Skin epidermis (tissue), 12 donors: ENCODE results near the gene GMNC.
"Not testable (repeated sequence)": the region's sequence is repeated elsewhere in the genome, so short reads cannot be mapped to it uniquely, and the experiment has no call there.

ENCODE experiments used
- H3K27ac ChIP-seq, 21 experiments: fragments of 200-600 bp; sonication (generic) in 11 of 21; one replicate each; pipeline ENCODE4 v1.5.0; 2020; ENCODE audit warnings: mild to moderate bottlenecking in 3 of 21, inconsistent platforms in 2 of 21, moderate library complexity in 2 of 21
- H3K4me3 ChIP-seq, 7 experiments: fragments of 200-600 bp; sonication (generic) in 2 of 7; one replicate each; pipeline ENCODE4 v1.5.0; 2020; ENCODE audit warnings: inconsistent platforms in 2 of 7, mild to moderate bottlenecking in 2 of 7, moderate library complexity in 1 of 7

Gene GMNC, protein sequence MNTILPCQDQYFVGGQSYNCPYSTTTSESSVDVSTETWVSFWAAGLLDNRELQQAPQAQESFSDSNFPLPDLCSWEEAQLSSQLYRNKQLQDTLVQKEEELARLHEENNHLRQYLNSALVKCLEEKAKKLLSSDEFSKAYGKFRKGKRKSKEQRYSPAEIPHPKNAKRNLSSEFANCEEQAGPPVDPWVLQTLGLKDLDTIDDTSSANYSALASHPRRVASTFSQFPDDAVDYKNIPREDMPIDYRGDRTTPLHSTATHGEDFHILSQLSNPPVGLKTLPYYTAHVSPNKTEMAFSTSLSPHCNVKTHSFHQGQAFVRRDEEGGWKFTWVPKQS

DNA sequence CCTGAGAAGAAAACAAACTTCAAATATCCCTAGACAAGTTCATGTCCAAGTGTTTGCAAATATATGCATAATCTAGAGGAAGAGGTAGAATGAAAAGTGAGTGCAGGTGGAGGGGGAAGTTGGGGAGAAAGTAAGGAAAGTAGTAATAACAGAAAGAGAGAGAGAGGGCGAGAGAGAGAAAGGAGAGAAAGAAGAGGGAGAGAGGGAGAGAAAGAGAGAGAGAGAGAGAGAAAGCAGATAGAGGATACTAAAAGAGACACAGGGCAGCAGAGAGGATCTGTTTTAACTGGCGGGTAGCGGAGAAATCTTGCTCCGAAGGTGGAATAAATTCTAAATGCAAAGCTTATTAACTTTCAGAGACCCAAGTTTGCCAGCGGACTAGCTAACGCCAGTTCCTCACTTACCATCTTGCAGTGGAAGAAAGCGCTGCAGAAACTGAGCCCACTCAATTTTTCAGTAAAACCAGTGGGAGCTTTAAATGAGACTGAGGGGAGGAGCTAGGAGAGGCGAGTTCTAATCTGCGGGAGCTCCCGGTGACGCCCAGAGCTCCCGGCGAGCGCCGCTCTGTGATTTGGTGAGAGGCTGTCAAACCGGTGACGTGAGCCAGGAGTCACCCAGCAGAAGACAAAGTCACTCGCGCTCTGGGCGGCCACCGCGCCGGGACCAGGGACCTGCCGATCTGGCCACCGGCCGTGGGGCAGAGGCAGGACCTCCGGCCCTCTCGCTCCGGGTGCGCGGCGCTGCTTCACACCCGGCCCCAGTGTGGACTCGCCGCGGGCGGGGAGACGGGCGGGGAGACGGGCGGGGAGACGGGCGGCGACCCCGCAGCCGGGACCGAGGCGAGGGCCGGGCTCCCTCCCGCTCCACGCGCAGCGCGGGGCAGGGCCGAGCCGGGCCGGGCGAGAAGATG lies at the start of gene GMNC:
Gene GMNC, minus strand, starts transcription at position 486 of the 910 bp plus-strand sequence. Its CDS starts 79 bp downstream, at position 407.
- peak within 1 kb of the TSS; percentile 29 to 59 (median 41) for H3K4me3 ChIP-seq
- H3K27ac ChIP-seq, result peak within 1 kb of the TSS in 6 of 21 experiments; percentile 32 to 80 (median 70)

DNA sequence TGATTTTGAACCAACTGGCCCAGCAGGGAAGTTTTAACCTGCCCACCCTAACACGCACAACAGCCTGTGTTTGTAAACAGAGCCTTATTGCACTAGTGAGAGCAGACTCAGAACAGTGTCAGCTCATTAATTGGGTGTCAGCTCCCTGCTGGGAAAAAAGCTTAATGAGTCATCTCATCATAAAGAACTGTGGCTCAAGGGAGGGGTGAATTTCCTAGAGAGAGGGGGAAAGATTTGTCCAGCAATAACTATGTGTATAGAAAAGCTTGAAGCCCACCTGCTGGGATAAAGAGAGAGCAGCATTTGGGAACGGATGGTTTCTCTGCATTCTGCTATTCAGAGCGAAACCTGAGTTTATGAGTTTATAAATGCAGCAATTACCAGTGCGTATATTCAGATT lies 48.9 kb upstream of the GMNC start:
- H3K4me3 ChIP-seq, result no peak overlapping the region
- H3K27ac ChIP-seq, result no peak overlapping the region

DNA sequence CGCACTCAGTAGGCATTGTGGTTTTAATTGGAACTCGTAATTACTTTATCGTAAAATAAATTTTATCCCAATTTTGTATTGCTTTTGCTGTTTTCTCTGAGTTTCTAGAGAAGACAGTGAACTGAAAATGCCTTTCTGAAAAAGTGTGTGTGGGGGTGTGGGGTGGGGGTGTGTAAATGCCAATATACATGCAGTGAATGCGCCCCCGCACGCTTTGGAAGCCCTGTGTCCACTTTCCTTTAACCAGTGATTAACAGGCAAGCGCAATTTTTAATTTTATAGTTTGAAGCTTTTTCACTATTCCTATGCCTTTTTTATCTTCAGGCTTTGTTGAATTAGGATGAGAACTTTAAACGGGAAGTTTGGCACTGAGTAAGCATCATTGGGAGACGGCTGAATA lies 47.4 kb upstream of the GMNC start:
- H3K4me3 ChIP-seq, result no peak overlapping the region

DNA sequence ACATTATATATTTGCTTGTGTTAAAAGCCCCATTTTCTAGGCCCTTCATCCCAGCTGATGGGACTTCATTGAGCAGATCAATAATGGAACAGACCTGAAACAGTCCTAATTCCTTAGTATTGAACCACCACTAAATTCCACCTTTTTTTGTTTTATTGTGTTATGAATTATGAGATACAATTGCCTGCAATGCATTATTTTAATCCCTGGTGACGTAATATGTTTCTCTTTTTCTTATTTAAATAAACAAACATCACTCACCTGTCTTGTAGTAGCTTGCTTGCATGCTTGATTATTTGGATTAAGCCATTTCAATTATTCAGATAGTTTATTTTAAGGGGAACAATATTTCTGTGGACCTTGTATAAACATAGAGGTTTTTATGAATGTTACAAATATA lies 40.7 kb upstream of the GMNC start:
- no peak overlapping the region for H3K4me3 ChIP-seq
- no peak overlapping the region for H3K27ac ChIP-seq

More for the DNA sequence above, 47.4 kb upstream of the GMNC start:
- no peak overlapping the region for H3K27ac ChIP-seq

DNA sequence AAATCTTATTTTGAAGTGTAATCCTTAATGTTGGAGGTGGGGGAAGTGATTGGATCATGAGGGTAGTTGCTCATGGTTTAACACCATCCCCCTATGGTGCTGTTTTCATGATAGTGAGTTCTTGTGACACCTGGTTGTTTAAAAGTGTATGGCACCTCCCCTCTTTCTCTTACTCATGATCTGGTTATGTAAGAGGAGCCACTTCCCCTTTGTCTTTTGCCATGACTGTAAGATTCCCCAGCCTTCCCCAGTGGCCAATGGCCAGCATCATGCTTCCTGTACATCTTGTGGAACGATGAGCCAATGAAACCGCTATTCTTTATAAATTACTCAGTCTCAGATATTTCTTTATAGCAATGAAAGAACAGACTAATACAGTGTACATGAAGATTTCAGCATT lies 39.8 kb upstream of the GMNC start:
- no peak overlapping the region for H3K27ac ChIP-seq
- H3K4me3 ChIP-seq, result no peak overlapping the region

DNA sequence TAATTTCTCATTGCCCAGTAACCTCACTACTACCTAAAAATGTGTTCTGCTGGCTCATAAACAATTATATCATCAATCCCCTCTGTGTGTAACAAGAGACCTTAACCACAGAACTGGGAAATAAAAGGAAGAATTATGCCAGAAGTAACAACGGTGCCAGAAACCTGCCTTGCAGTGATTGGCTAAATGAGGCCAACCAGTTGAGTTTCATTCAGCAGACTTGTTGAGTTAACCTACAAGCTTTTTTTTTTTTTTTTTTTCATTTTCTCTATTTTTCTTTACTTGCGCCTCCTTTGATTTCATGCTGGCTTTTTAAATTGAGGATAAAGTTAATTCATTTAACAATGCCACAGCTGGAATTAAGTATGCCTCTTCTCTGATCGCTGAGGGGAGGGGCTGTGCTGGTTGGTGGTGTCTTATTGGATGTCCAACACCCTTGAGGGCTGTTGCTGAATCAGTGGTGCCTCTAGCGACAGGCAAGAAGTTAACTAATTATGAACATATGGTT lies 30.0 kb upstream of the GMNC start:
- H3K27ac ChIP-seq, result no peak overlapping the region
- no peak overlapping the region for H3K4me3 ChIP-seq

DNA sequence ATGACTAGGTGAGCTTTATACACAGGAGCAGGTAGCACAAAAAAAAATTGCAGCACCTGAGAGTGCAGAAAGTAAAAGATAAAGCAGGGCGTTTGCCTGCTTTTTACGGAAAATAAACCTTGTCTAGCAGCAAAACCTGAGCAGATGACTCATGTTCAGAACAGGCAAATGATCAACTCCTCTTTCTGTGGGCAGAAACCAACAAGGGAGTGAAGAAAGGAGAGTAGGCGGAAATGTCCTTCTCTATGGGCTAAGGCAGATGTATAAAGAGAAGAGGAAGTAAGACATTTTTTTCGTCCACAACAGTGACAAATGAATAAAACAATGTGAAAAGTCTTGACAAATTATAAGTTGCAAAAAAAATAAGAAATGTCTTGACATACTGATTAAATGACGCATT lies 24.5 kb upstream of the GMNC start:
- no peak overlapping the region for H3K27ac ChIP-seq
- H3K4me3 ChIP-seq, result no peak overlapping the region

DNA sequence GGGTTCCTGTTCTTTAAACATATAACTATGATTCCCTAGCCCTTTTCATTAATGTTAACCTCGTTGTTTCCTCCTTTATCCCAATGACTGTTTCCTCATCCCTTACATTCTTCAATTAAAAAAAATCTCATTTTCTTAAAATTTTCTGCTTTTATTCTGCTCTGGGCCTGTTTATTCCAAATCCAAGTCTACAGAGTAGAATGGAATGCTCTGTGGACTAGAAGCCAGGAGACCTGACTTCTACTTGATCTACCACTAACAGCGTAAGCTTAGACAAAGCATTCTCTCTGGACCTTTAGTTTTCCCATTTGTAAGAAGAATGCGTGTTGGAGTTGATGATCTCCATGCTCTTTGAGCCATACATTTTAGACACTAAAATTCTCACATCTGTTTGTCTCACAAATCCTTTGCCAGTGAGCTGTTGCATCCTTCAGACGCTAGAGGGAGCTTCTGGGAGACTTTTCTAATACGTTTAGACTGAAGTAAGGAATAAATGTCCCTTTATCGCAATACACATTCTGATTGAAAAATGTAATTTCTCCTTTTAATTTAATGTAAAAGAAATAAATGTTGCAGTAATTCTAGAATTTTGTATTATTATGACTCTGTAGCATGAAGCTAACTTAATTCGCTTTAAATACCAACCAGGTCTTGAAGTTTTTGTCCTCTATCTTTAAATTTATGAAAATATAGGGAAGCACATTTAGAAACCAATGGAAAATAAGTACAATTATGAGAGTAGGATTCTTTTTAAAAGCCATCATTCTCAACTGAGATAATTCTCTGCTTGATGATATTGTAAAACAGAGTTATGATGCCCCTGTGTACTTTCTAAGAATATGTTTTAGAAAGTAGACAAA lies 21.7 kb upstream of the GMNC start:
- Histone ChIP-seq H3K4me3 (no peak overlapping the region), H3K27ac (no peak overlapping the region)

DNA sequence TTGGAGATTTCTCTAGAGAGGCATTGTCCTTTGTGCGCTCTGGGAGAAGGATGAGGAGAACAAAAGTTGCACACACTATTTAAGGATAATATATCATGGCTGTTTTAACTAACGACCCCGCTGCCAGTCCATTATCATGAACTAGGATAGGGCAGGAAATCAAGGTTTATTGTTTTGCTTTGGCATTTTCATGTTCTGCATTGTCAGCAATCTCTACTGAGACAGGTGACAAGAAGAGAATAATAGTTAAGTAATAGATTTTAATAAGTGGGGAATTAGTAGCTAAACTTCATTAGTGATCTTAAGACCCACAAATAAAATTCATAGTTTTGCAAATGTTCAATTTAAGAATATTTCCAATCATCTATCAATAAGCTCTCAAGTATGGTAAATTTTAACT lies 20.6 kb upstream of the GMNC start:
- no peak overlapping the region for H3K27ac ChIP-seq
- no peak overlapping the region for H3K4me3 ChIP-seq

DNA sequence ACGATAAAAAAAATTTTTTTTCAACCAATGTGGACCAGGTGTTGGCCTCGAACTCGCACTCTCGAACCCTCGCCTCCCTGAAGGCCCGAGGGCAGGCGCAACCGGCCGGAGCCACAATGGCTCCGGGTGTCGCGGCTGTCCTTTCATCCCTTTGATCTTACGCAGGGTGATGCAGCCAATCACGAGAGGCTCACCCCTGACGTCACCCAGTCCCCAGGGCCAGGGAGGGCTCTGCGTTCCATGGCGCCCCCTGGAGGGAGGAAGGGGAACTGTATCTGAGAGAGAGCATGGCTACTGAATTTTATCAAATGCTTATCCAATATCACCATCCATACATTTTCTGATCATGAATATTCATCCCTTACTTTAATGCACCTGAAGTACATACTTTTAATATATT lies 15.4 kb upstream of the GMNC start:
- Histone ChIP-seq H3K27ac (no peak overlapping the region), H3K4me3 (no peak overlapping the region)

DNA sequence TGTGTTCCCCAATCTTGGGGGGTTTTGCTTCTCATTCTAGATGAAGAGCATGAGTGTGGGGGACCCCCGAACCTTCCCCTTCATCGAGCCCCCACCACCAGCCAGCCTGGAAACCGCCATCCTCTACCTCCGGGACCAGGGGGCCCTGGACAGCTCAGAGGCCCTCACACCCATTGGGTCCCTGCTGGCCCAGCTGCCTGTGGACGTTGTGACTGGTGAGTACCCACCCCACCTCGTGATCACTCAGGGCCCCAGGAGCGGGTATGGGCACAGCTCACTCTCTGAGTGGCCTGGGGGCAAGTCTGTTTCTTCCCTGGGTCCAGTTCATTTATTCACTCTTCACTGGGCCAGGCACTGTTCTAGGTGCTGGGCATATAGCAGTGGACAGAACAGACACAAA lies 13.9 kb upstream of the GMNC start:
- H3K27ac ChIP-seq, result not testable (repeated sequence)

DNA sequence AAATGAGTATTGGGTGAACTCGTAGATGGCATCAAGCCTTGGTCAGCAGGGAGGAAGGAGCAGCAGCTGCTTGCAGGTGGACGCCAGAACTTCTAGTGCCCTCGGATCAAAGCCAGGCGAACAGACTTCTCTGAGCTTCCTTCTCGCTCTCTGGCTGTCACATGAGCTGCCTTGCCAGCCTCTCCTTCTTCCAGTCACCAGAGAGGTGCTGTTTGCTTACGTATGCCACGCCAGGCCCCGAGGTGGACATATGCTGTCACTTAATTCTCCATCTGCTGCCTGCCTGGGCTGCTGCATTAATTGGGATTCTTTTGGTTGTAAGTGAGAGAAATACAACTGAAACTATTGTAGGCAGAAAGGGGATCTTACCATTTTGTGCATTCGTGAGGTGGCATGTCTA lies 12.6 kb upstream of the GMNC start:
- not testable (repeated sequence) for H3K4me3 ChIP-seq, H3K27ac ChIP-seq

More for the DNA sequence above, 13.9 kb upstream of the GMNC start:
- H3K4me3 ChIP-seq, result not testable (repeated sequence)

DNA sequence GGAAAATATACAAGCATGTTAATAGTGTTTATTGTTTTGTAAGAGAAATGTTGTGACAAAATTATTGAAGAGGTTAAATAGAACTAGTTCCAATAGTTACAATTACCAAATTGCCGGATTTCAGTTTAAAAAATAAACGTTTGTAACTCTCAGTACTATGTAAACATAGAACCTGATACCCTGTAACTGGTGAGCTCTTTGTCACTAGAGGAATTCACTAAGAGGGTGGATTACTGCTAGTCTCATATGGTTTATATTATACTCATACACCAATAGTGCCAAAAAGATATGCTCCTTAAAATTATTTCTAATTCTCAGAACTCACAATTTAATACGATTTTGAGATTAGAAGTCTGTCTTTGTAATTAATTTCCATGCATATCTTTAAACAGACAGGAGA lies 7.6 kb upstream of the GMNC start:
- Histone ChIP-seq H3K4me3 (no peak overlapping the region), H3K27ac (no peak overlapping the region)

DNA sequence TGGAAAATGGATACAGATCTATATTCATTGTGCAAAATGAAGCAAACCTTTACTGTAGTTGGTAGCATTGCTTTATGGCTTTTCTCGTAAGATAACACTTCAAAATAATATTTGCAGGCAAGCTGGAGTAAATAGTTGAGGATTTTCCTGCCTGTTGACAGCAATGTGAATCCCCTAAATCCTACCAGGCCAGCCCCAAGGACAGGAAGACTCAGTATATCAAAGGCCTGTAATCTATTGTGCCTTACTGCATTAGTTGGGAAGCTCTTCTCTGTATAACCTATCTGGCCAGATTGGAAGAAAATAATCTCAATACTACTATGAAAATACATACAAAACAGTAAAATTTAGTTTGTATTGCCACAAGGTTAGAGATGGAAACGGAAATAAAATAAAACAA lies 4.6 kb upstream of the GMNC start:
- H3K27ac ChIP-seq, result no peak overlapping the region
- H3K4me3 ChIP-seq, result no peak overlapping the region

DNA sequence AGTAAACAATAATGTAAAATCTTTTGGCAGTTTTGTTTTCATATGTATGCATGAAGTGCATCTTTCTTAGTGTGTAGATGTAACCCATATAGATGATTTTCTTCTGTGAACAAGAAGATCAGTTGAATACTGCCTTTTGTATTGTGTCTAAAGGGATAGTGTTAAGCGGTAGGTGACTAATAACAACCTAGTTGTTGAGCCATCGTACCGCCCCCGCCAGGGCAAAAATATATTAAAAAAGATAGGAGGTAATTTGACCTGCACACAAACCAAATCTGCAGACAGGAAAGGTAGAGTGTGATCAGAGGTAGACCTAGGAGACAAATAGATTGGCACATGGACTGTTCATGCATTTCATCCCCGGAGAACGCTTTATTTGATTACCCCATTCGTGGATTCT lies 3.3 kb upstream of the GMNC start:
- H3K4me3 ChIP-seq, result no peak overlapping the region
- H3K27ac ChIP-seq, result no peak overlapping the region

DNA sequence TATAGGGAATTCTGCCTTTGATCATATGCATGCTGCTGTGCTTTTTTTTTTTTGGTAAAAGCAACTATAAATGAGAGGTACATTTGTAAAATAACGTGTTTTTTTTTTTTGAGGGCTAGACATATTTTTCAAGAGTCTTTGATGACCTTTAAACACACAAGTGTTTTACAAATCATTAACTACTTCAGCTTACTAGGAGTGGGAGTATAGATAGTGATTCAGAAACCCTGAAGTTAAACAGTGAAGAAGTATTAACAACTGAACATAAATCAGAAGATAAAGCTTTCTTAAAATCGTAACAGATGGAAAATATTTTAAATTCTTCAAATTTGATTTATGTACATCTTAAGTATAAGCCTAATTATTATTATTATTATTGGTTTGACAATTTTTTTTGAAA lies 2.9 kb upstream of the GMNC start:
- no peak overlapping the region for H3K27ac ChIP-seq
- H3K4me3 ChIP-seq, result no peak overlapping the region

DNA sequence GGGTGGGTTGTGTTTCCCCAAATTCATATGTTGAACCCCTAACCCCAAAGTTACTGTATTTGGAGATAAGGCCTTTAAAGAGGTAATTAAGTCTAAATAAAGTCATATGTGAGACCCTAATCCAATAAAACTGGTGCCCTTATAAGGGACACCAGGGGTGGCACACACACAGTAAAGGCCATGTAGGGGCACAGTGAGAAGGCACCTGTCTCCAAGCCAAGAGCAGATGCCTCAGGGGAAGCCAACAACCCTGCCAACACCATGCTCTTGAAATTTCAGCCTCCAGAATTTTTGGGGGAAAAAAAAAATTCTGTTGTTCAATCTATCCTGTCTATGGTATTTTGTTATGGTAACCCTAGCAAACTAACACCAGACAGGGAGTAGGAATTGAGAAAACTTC lies 1.5 kb upstream of the GMNC start:
- Histone ChIP-seq H3K4me3 (no peak overlapping the region), H3K27ac (no peak overlapping the region)

DNA sequence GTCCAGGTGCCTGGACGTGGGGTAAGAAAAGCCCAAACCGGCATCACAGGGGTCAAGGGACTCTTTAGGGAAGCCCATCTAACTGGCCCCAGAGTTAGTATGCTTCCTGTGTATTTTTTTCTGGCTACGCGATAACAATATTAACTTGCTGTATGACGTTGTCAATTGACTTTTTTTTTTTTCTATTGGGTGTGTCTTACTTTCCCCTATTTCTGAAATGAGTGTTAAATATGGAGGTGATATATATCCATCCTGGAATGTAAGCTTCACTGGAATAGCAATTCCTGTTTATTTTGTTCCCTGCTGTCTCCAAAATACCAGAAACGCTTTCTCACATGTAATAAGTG lies 598 bp upstream of the GMNC start:
- peak overlapping the region in 6 of 21 experiments; percentile 32 to 80 (median 70) for H3K27ac ChIP-seq
- H3K4me3 ChIP-seq, result peak overlapping the region; percentile 29 to 59 (median 41)

DNA sequence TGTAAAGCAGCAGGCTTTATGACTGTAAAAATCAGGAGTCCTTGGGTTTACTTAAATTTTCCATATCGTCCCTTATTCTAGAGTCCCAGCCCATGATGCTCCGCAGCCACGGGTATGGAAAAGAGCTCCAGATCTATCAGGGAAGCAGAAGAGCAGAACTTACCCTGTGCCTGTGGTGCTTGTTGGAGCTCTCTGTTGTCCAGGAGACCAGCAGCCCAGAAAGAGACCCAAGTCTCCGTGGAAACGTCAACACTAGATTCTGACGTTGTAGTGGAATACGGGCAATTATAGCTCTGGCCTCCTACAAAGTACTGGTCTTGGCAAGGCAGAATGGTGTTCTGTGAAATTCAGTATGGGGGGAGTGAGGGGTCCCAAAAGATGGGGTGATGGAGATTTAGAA lies 2.0 kb downstream of the GMNC start:
- Histone ChIP-seq H3K27ac (no peak overlapping the region), H3K4me3 (no peak overlapping the region)

DNA sequence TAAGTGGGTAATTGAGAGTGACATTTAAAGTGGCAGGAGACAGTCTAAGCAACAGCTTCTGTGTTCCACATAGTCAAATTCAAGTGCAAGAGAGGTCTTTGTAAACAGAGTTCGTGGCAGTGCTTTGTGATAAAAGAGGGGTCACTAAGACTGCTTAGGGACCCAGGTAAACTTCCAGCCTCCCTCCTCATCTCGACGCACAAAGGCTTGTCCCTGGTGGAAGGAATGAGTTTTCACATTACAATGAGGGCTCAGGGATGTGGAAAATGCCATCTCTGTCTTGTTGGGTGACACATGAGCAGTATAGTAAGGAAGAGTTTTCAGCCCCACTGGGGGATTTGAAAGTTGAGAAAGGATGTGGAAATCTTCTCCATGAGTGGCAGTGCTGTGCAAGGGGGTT lies 7.3 kb downstream of the GMNC start:
- Histone ChIP-seq H3K4me3 (no peak overlapping the region), H3K27ac (no peak overlapping the region)
